ENCODE data around the gene PBX1.

PBX1 gene

DNA sequence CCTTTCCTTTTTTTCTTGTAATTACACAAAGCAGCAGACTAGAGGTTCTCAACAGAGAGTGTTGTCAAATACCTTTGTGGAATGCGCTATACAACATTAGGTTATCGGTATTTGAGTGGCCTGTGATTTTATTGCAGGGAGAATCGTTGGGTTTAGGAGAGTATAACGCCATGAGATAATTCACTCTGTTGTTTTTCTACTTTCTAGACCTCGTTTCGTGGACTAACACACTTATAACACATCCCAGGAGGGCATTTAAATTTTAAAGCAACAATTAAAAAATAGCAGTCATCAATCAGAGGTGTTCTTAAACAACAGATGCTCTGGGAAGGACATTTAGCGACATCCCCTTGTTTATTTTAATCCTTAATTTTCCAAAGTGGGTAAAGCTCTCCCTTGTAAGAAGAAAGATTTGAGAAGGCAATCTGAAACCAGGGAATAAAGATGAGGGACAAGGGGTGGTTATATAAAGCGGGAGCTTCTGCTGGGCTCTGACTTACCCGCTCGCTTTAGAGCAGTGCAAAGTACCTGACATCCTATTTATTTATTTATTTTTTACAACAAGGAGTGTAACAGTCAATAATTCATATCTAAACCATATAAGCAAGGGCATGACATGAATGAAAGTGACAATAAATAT lies 4.9 kb downstream of the PBX1 start:
- DNase-seq (ENCODE audit: low read depth): no peak

DNA sequence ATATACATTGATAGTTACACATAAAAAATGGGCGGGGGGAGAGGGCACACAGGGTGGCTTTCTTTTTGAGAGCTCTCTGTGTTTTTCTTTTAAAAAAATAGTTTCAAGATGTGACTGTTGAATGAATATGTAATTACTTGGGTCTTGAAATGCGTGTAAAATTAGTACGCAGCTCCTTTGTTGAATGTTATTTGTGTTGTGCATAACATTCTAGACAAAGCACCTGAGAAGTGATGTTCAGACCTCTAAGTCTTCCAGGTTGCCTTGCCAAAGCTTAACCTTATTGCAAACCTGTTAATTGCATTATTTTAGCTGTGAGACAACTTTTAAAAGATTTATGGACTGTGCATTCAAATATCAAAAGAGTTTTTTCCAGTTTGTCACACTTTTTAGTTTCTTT lies 5.4 kb downstream of the PBX1 start:
- no peak for DNase-seq (ENCODE audit: low read depth)

DNA sequence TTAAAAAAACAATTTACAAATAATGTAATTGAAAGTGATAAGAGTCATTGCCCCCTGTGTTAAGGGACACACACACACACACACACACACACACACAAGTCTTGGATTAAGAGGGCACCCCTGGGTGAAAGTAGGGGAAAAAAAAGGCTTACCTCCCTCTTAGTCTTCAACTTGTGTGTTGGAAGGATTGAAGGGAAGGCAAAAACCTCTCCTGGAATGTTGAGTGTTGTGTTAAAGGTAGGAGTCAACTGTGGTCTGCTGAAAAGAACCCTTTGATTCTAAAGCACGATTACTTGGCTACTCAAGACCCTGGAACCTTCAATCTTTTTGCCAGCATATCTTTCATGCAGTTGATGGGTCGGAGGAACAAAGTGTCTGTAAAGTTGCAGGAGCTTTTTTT lies 6.4 kb downstream of the PBX1 start:
- no peak for DNase-seq (ENCODE audit: low read depth)

DNA sequence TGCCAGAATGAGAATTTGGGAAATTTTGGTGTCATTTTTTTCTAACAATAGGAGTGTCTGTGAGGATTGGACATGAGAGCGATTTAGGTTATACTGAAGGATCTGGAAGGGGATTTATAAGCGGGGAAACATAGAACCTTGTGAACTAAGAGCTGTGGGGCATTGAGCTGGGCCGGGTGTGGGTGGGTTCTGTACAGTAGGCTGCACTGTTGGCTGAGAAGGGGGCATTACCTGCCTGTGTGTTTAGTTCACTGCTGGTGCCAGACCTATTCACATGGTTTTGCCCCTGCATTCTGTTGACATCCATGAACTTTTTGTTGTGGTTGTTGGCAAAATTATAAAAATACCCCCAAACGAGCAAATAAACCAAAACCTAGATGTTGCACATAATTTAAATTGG lies 8.8 kb downstream of the PBX1 start:
- DNase-seq (ENCODE audit: low read depth): no peak

- DNase-seq (ENCODE audit: low read depth): no peak
Measured at GRCh38 chr1:164569241-164569640, 10.3 kb downstream of the PBX1 start.

DNA sequence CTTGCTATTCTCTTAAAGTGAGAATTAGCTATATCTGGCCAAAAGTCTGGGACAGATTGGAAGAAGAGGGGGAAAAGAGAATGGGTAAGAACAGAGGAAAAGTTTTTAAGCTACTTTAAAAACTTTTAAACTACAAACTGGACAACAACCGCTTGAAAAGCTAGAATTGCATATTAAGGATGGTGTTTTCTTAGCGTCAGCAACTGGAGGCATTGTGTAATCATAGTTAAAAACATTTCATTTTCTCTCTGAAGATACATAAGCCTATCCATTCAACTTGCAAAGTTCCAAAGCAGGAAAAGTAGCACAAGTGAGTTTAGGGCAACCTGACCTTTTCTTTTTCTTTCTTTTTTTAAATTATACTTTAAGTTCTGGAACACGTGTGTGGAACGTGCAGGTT lies 10.9 kb downstream of the PBX1 start:
- no peak for DNase-seq (ENCODE audit: low read depth)

- DNase-seq (ENCODE audit: low read depth): no peak
Measured at GRCh38 chr1:164571333-164571732, 12.3 kb downstream of the PBX1 start.

DNA sequence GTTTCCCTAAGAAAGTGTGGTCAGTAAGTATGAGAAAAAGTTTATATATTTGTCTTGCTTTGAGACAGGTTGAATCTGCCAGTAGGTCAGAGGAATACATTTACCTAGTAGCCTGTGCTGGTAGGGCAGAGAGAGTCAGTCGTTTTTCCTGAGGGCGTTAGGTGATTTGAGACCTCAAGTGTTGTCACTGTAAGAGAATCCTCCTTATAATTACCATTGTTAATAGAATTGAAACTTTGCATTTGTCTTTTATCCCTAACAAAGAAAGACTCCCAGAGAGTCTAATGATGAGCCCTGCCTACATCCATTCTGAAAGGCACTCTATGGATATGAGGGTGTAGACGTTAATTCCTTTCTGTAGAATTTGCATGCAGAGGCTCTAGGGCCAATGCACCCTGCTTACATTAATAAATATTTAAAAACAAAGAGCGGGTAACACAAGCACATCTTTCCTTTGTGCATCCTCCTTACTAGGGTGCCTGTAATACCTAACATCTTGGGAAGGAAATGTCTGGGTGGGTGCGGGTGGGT lies 16.4 kb downstream of the PBX1 start:
- DNase-seq (ENCODE audit: low read depth): no peak

DNA sequence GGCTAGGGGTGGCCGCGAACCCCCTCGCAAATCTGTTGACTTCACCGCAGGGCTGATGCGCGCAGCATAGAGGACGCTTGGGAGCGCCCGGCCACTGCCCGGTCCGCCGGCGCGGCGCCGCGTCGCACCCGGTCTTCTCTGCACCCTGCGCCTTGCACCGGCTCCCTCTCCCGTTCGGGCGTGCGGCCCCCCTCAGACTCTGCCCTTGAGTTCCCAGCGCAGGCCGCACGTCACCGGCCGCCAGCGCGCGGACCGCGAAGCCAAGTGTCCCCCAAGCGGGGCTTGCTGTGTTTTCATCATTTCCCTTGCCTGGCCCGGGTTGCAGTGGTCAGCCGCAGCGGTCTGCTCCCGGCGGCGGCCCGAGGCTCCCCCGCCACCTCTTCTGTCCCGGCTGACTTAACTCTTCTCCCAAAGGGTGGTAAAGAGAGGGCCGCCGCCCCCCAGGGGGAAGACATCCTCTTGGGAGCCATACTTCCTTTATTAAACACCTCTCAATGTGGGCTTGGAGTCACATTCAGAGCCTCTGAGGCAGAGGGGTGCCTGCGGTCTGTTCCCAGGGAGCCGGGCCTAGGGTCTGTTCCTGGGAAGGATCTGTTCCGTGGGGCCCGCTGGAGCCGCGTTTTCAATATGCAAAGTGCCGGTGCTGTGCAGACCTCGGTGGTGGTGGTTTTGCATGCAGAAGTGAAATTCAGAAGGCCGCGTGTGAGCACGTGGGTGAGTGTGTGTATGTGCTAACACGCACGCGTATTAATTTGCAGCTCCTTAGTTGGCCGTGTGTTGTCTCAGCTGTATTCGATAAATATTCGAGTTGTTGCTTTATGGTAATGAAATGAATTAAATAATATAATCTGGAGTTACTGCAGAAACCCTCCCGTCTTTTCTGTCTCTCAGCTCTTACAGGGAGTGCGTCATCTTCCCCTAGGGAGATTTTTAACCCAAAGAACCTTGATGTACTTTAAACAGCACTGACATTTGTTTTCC lies 17.6 kb downstream of the PBX1 start:
- no peak for DNase-seq (ENCODE audit: low read depth)

DNA sequence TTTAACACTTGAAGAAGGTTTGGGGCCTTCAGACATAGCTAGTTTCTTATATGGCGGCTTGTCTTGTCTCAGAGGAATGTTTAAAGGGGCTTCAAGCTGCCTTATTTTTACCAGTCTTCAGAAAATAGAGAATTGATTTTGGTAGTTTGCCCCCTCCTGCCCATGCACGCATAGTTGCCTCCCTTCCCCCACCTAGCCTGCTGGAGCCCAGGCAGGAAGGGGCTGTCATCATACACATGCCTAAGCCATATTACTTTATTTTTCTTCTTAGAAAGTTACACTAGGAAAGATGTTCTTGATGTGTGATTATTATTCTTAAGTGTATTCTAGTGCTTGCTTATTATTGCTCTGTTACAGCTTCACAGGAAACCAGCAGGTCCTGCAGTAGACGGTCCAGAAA lies 18.3 kb downstream of the PBX1 start:
- DNase-seq (ENCODE audit: low read depth): no peak

GRCh38 chr1:164578479-164579200 lies 19.7 kb downstream of the PBX1 start:
- no peak for DNase-seq (ENCODE audit: low read depth)

DNA sequence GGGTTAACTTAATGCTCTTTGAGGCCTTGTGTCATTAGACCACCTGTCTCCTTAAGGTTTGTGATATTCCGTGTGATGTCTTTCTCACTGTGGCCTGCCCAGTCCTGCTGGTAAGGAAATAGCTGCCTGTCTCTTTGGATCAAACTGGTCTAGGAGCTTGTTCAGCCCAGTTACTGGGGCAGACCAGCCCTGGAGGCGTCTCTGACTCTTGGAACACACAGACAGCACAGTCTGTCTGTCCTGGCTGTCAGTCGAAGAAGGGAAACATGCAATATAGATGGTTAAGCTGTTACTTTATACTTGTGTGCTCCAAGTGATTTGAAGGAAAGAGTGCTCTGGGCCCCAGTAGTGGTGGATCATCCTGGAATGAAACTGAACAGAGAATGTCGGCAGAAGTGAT lies 20.4 kb downstream of the PBX1 start:
- no peak for DNase-seq (ENCODE audit: low read depth)

- no peak for DNase-seq (ENCODE audit: low read depth)
Measured at GRCh38 chr1:164581762-164582161, 22.8 kb downstream of the PBX1 start.

GRCh38 chr1:164583196-164583595 lies 24.2 kb downstream of the PBX1 start:
- DNase-seq (ENCODE audit: low read depth): no peak

- DNase-seq (ENCODE audit: low read depth): no peak
Measured at GRCh38 chr1:164583835-164584539, 25.0 kb downstream of the PBX1 start.

DNA sequence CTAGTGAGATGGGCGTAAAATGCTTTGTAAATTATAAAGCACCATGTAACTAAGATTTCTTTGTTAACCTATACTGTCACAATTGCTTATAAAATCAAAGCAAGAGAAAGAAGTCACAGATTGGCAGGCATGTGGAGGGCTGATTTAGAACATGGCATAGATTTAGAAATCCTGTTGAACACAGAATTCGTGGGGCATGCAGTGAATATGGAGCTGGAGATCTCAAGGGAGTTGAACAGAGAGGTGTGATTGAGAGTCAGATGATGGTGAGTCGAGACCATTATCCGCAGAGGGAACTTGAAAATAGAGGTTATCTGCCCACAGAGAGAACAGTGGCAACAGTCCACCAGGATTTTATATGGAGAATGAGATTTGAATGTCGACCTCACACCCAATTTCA lies 27.6 kb downstream of the PBX1 start:
- DNase-seq (ENCODE audit: low read depth): no peak

- no peak for DNase-seq (ENCODE audit: low read depth)
Measured at GRCh38 chr1:164587617-164588501, 28.9 kb downstream of the PBX1 start.

DNA sequence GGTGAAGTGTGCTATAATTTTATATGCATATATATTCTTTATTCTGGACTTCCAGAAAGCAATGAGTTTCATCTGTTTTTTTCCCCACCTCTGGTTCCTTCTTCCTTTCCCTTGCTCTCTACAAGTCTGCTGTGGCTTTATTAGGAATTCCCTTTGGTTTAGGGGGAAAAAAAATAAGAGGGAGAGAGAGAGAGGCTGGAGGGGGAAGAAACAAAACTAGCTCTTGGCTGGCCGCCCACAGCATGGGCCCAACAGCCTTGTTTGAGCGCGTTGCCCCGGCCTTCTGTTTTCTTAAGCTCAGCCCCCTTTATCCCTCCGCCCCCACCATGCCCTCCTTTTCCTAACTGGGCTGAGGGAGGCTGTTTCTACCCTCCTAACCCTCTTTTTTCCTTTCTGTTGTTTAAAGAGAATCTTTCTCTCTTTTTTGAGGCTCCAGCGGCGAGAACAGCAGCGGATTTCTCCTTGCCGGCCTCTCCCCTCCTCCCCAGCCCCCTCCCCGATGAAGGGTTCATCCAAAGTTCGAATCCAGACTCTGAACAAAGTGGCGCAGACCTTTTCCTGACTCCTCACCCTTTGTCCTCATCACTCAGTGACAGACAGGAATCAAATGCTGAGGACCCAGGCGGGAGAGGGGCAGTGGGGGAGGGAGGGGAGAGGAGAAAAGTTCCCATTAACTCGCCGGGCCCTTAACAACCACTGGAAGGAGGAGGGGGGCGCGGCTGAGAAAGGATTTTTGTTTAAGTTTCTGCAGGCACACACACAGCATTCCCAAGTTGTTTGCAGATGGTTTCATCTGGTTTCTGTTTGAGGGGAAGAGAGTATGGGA lies 29.7 kb downstream of the PBX1 start:
- no peak for DNase-seq (ENCODE audit: low read depth)

- DNase-seq (ENCODE audit: low read depth): no peak
Measured at GRCh38 chr1:164589408-164589807, 30.4 kb downstream of the PBX1 start.

DNA sequence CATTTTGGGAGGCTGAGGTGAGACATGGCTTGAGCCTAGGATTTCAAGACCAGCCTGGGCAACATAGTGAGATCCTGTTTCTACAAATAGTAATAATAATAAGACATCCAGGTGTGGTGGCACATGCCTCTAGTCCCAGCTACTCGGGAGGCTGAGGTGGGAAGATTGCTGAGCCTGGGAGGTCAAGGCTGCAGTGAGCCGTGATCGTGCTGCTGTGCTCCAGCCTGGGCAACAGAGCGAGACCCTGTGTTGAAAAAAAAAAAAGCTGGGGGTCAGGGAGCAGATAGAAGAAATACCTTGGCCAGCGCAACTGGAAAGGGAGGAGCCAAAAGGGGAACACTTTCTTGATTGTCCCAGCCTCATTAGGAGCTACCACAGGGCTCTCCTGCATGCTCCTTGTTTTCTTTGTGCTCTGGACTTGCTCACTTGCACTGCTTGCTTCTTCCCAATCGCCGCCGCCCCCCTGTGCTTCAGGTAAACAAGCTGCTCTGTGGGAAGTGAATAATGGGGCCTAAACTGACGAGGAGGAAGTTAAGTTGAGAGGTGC lies 31.1 kb downstream of the PBX1 start:
- DNase-seq (ENCODE audit: low read depth): no peak

Measured in stimulated activated CD8-positive, alpha-beta memory T cell treated with anti-CD3 and anti-CD28 coated beads, Interleukin-12 subunit alpha, Interleukin-12 subunit beta, amount 100 ng/mL, for 4 hours (primary cell).